ENCODE measurements around the gene NOS1AP.
A peak's percentile ranks its signal among the peaks of the same experiment; 100 is the strongest.

Gene NOS1AP

DNA sequence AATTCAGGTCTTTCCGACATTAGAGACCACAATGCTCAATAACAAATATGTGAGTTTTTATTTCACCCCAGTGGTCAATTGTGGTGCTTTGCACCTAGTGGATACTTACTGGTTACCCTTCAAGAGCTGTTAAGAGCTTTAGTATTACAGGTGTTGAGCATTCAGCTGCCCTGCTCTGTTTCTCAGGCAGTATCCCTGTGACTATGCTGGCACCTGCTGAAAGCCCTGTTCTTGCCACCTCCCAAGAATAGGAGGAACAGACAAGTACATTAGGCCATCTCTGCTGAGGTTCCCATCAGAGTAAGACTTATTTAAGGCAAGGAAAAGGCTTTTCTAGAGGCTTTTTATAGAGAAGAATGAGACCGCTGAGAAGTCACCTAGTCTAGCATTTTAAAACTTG, 60.8 kb downstream of the NOS1AP start:
- Mint-ChIP-seq H3K27ac (no peak overlapping the region), H3K4me1 (peaks cover 29% of the 10 kb centered on the region), H3K4me3 (no peak overlapping the region), H3K36me3 (ENCODE audit: low read depth) (peaks cover 5% of the 10 kb centered on the region), H3K9me3 (peaks cover 4% of the 10 kb centered on the region), H3K27me3 (ENCODE audit: low read depth) (no peaks in the 10 kb centered on the region)
- TF ChIP-seq, protein P1, sequence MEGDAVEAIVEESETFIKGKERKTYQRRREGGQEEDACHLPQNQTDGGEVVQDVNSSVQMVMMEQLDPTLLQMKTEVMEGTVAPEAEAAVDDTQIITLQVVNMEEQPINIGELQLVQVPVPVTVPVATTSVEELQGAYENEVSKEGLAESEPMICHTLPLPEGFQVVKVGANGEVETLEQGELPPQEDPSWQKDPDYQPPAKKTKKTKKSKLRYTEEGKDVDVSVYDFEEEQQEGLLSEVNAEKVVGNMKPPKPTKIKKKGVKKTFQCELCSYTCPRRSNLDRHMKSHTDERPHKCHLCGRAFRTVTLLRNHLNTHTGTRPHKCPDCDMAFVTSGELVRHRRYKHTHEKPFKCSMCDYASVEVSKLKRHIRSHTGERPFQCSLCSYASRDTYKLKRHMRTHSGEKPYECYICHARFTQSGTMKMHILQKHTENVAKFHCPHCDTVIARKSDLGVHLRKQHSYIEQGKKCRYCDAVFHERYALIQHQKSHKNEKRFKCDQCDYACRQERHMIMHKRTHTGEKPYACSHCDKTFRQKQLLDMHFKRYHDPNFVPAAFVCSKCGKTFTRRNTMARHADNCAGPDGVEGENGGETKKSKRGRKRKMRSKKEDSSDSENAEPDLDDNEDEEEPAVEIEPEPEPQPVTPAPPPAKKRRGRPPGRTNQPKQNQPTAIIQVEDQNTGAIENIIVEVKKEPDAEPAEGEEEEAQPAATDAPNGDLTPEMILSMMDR (IDR thresholded peaks at IDR 0.05; ENCODE audit: unreplicated experiment in 3 of 3), result no peak

DNA sequence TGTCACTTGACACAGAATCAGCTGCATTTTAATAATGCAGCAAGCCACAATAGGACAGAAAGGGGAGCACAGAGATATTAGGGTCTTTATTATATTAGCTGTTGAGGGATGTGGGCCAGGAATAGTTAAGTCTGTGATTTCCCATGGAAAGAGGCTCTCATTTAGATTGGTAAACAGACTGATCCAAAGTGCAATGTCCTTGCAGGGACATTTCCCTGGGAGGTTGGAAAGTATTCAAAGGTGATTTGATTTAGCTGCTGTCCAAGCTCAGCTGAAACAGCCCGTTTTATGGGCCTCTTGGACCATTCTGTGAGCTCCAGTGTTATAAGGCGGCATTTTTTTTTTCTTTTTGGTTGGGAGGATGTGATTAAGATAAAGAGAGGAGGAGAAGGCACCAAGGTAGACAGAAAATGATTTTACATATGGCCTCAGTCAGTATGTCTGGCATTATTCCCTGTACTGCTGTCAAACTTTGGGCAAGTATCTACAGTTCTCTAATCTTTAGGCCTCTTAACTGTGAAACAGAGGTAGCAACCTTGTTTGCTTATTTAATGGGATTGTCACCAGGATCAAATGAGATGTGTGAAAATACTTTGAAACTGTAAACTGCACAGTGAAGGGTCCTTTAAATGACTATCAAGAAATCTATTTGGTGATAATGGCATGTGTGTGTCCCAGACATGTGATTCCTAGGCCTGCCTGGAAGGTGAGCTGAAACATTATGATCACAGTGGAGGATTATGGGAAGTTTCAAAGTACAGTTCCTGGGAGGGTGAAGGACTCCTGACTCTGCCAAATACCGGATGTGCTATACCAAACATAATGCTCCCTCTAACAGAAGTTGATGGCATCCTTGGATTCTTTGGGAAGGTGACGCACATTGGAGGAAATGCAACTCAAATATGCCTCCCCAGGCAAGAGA, 62.2 kb downstream of the NOS1AP start:
- H3K27me3 Mint-ChIP-seq (ENCODE audit: low read depth), result no peaks in the 10 kb centered on the region
- no peaks in the 10 kb centered on the region for H3K9me3 Mint-ChIP-seq
- H3K27ac Mint-ChIP-seq, result peak overlapping the region in 2 of 3 experiments; percentile 18 to 21
- peaks cover 41% of the 10 kb centered on the region for H3K4me1 Mint-ChIP-seq
- H3K4me3 Mint-ChIP-seq, result no peak overlapping the region
- TF ChIP-seq, protein P1 (IDR thresholded peaks at IDR 0.05; ENCODE audit: unreplicated experiment in 3 of 3), result no peak
- no peaks in the 10 kb centered on the region for H3K36me3 Mint-ChIP-seq (ENCODE audit: low read depth)

DNA sequence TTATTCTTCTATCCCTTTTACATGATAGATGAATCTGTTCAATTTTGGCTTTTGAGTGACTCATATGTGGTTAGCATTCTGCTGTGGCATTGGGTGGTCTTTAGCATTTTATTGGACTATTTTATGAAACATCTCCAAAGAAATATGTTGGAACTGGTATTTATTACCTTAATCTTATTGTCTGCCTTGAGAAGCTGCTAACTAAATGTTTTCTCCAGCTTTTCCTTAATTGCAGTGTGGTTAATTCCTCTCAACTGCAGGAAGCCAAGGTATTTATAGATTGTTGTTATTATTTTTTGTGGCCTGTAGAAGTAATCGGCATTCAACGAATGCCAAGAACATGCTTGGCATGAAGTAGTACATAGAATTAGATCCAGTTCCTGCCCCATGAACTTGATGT, 64.1 kb downstream of the NOS1AP start:
- Mint-ChIP-seq H3K4me1 (peaks cover 52% of the 10 kb centered on the region), H3K36me3 (ENCODE audit: low read depth) (no peaks in the 10 kb centered on the region), H3K9me3 (no peaks in the 10 kb centered on the region), H3K4me3 (no peak overlapping the region), H3K27ac (no peak overlapping the region), H3K27me3 (ENCODE audit: low read depth) (no peaks in the 10 kb centered on the region)
- TF ChIP-seq, protein P1 (IDR thresholded peaks at IDR 0.05; ENCODE audit: unreplicated experiment in 3 of 3), result no peak

DNA sequence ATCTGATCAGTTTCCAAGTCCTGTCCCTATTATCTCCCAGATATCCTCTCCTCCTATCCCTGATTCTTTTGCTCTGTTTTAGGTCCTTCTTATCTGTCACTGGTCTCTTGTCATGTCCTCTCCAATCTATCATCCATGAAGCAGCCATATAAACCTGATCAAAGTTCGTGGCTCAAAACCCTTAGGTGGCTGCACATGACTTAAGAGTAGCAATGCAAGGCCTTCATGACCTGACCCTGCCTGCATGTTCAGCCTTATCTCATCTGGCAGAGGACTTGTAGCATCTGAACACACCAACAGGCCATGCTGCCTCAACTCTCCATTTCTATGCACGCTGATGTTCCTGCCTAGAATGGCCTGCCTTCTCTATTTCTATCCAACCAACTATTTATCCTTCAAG, 65.2 kb downstream of the NOS1AP start:
- peaks cover 52% of the 10 kb centered on the region for H3K4me1 Mint-ChIP-seq
- H3K27me3 Mint-ChIP-seq (ENCODE audit: low read depth), result no peaks in the 10 kb centered on the region
- H3K36me3 Mint-ChIP-seq (ENCODE audit: low read depth), result no peaks in the 10 kb centered on the region
- TF ChIP-seq, protein P1 (IDR thresholded peaks at IDR 0.05; ENCODE audit: unreplicated experiment in 3 of 3), result no peak
- no peak overlapping the region for H3K4me3 Mint-ChIP-seq
- H3K27ac Mint-ChIP-seq, result no peak overlapping the region
- H3K9me3 Mint-ChIP-seq, result no peaks in the 10 kb centered on the region

DNA sequence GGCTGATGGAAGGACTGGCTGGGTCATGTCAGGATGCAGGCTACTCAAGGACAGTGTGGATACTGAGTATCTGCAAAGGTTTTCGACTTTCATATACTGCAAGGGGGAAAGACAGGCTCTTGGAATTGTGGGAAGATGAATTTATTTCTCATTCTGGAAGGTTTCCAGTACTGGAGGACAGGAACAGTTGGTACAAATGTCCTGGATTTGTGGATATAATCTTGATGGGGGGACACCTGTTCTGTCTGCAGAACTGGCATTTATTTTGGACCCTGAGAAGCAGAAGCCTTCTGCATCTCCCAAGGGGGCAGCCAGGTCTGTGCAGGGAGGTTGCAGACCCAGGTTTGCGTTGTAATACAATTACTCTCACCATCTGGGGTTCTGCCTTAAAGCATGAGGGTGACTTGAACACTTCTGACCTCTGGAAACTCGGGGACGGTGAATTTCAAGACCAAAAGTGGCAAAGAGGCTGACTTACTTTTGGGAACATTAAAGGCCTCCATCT, 65.8 kb downstream of the NOS1AP start:
- H3K27ac Mint-ChIP-seq, result no peak overlapping the region
- TF ChIP-seq, protein P1 (IDR thresholded peaks at IDR 0.05; ENCODE audit: unreplicated experiment in 3 of 3), result no peak
- no peaks in the 10 kb centered on the region for H3K36me3 Mint-ChIP-seq (ENCODE audit: low read depth)

More for the DNA sequence above, 65.8 kb downstream of the NOS1AP start:
- H3K27me3 Mint-ChIP-seq (ENCODE audit: low read depth), result no peaks in the 10 kb centered on the region
- H3K4me3 Mint-ChIP-seq, result no peak overlapping the region
- no peaks in the 10 kb centered on the region for H3K9me3 Mint-ChIP-seq
- peaks cover 52% of the 10 kb centered on the region for H3K4me1 Mint-ChIP-seq

Data from nephron (organoid).